MG63 (cell line): ENCODE measurements around the gene CLEC5A. TPM values are rescaled to one million over a fixed set of nuclear protein-coding genes. Genes with fewer than 3 reads are reported as not detected.
"Not testable (repeated sequence)": the region's sequence is repeated elsewhere in the genome, so short reads cannot be mapped to it uniquely, and the experiment has no call there.

ENCODE experiments used
- DNase-seq: peaks from one replicate; pipeline ENCODE4 v3.0.0-alpha.2; 2020
- H3K27me3 ChIP-seq: fragments of 250-450 bp; sonication (Bioruptor Pico); 2 replicates; pipeline ENCODE4 v1.5.1; 2020; ENCODE audit warnings: mild to moderate bottlenecking, moderate library complexity
- H3K36me3 ChIP-seq: fragments of 250-450 bp; sonication (Bioruptor Pico); 2 replicates; pipeline ENCODE4 v1.5.1; 2020; ENCODE audit warnings: mild to moderate bottlenecking, moderate library complexity
- H3K4me3 ChIP-seq: fragments of 250-450 bp; sonication (Bioruptor Pico); 2 replicates; pipeline ENCODE4 v1.5.1; 2020; ENCODE audit warnings: mild to moderate bottlenecking, moderate library complexity
- H3K9me3 ChIP-seq: fragments of 250-450 bp; sonication (Bioruptor Pico); 2 replicates; pipeline ENCODE4 v1.5.1; 2020; ENCODE audit warnings: mild to moderate bottlenecking, moderate library complexity
- total RNA-seq: library from RNA; depleted of rRNA; stranded (reverse); fragments of >200 nt; shearing (Covaris generic); gene quantifications from 2 replicates; pipeline ENCODE4 v1.2.3, GENCODE V29; 2014; ENCODE audit warnings: low replicate concordance

CLEC5A gene
- total RNA-seq, 1 experiment from 2014 or later: not detected

- Histone ChIP-seq H3K9me3 (no peaks in the 10 kb centered on the region), H3K4me3 (no peak overlapping the region), H3K27me3 (no peaks in the 10 kb centered on the region), H3K36me3 (no peaks in the 10 kb centered on the region)
- no peak for DNase-seq
Measured at GRCh38 chr7:141954334-141954733, 7.6 kb upstream of the CLEC5A start.

- H3K9me3 ChIP-seq: no peaks in the 10 kb centered on the region
- H3K27me3 ChIP-seq: no peaks in the 10 kb centered on the region
- H3K36me3 ChIP-seq: no peaks in the 10 kb centered on the region
- DNase-seq: no peak
- no peak overlapping the region for H3K4me3 ChIP-seq
Measured at GRCh38 chr7:141952461-141952860, 5.7 kb upstream of the CLEC5A start.

GRCh38 chr7:141950806-141951205, 4.0 kb upstream of the CLEC5A start:
- DNase-seq: no peak
- no peaks in the 10 kb centered on the region for H3K9me3 ChIP-seq
- H3K27me3 ChIP-seq: no peaks in the 10 kb centered on the region
- no peak overlapping the region for H3K4me3 ChIP-seq
- H3K36me3 ChIP-seq: no peaks in the 10 kb centered on the region

- Histone ChIP-seq H3K36me3 (no peaks in the 10 kb centered on the region), H3K27me3 (no peaks in the 10 kb centered on the region), H3K9me3 (no peaks in the 10 kb centered on the region), H3K4me3 (no peak overlapping the region)
- DNase-seq: no peak
Measured at GRCh38 chr7:141949911-141950310, 3.1 kb upstream of the CLEC5A start.

GRCh38 chr7:141949451-141949850, 2.7 kb upstream of the CLEC5A start:
- DNase-seq: no peak
- no peaks in the 10 kb centered on the region for H3K27me3 ChIP-seq
- no peak overlapping the region for H3K4me3 ChIP-seq
- no peaks in the 10 kb centered on the region for H3K9me3 ChIP-seq
- H3K36me3 ChIP-seq: no peaks in the 10 kb centered on the region

DNA sequence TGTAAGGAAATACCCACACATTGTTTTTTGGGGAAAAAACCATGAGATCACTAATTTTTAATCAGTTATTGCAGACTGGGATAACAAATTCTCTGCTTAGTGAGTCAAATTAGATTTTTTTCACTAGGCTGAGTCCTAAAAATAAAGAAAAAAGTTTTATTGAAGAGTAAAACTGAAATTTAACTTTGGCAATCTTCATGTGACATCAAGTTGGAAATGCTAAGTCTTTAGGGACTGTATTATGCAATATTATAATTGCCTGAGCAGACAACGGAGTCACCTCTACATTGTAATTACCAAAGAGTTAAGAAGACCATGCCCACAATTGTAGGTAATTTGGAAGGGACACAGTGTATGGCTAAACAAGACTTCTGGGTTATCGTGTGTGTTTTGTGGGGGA, 2.2 kb upstream of the CLEC5A start:
- no peak overlapping the region for H3K4me3 ChIP-seq
- H3K9me3 ChIP-seq: no peaks in the 10 kb centered on the region
- H3K36me3 ChIP-seq: no peaks in the 10 kb centered on the region
- no peak for DNase-seq
- H3K27me3 ChIP-seq: no peaks in the 10 kb centered on the region

- Histone ChIP-seq H3K36me3 (no peaks in the 10 kb centered on the region), H3K27me3 (no peaks in the 10 kb centered on the region), H3K4me3 (no peak overlapping the region), H3K9me3 (no peaks in the 10 kb centered on the region)
- no peak for DNase-seq
Measured at GRCh38 chr7:141945356-141945755, 1.4 kb downstream of the CLEC5A start.

GRCh38 chr7:141944811-141945210, 2.0 kb downstream of the CLEC5A start:
- Histone ChIP-seq H3K36me3 (no peaks in the 10 kb centered on the region), H3K4me3 (no peak overlapping the region), H3K9me3 (no peaks in the 10 kb centered on the region), H3K27me3 (no peaks in the 10 kb centered on the region)
- no peak for DNase-seq

DNA sequence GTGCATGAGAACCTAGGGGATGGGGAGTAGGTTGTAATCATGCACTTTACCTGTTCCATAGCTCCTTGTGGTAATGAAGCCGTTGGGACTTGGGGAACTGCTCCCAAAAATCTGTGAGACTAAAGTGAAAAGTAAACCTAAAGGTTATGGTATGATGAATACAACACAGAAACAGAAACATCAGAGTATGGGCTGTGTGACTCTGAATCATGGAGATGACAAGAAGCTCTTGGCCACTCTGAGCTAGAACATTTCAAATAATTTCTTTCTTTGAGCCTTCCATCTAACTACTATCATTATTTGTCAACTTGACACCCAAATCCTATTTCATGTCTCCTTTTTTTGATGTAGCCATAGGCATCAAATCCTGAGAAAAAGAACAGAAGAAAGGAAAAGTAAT, 2.9 kb downstream of the CLEC5A start:
- Histone ChIP-seq H3K36me3 (no peaks in the 10 kb centered on the region), H3K9me3 (no peaks in the 10 kb centered on the region), H3K4me3 (no peak overlapping the region), H3K27me3 (no peaks in the 10 kb centered on the region)
- no peak for DNase-seq

DNA sequence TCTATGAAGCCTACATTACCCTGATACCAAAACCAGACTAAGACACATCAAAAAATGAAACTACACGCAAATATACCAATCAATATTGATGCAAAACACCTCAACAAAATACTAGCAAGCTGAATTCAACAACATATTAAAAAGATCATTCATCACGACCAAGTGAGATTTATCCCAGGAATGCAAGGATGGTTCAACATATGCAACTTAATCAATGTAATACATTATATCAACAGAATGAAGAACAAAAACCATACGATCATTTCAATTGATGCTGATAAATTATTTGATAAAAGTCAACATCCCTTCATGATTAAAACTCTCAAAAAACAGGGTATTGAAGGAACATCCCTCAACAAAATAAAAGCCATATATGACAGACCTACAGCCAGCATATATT, 5.7 kb downstream of the CLEC5A start:
- H3K27me3 ChIP-seq: no peaks in the 10 kb centered on the region
- no peak for DNase-seq
- H3K36me3 ChIP-seq: no peaks in the 10 kb centered on the region
- H3K9me3 ChIP-seq: no peaks in the 10 kb centered on the region
- no peak overlapping the region for H3K4me3 ChIP-seq

GRCh38 chr7:141930211-141930610, 16.6 kb downstream of the CLEC5A start:
- Histone ChIP-seq H3K36me3 (no peaks in the 10 kb centered on the region), H3K27me3 (no peaks in the 10 kb centered on the region), H3K4me3 (no peak overlapping the region), H3K9me3 (no peaks in the 10 kb centered on the region)
- DNase-seq: no peak

- Histone ChIP-seq H3K9me3 (no peaks in the 10 kb centered on the region), H3K27me3 (no peaks in the 10 kb centered on the region), H3K36me3 (no peaks in the 10 kb centered on the region), H3K4me3 (no peak overlapping the region)
- DNase-seq: no peak
Measured at GRCh38 chr7:141928845-141929195, 18.0 kb downstream of the CLEC5A start.

DNA sequence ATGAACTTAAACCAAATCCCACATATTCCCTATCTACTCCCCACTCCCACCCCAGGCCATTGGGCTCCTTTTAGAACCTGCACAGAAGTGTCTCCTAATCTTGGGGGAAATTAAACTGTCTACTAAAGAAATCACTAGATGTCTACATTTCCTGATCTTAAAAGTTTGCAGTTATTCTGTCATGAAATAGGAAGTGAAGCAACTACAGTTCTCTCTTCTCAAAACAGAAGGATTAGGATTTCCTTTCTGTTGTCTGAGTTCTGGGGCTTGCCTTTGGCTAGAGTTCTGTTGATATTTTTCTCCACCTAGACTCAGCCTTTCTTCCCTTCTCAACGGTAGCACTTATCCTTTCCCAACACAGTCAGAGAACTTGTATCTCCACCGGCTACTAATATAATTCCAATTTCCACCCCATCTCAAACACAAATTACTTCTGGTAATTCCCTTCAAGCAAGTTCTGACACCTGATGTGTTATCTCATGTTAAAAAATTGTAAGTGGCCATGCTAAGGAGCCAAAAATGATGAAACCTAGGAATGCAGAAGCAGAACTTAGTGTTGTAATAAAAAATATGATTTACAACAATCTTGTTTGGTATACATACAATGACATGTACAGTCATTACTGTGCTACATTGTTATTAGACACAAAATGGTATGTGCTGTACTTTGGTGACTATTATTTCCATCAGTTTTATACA, 18.5 kb downstream of the CLEC5A start:
- H3K36me3 ChIP-seq: no peaks in the 10 kb centered on the region
- DNase-seq: no peak
- no peak overlapping the region for H3K4me3 ChIP-seq
- H3K9me3 ChIP-seq: no peaks in the 10 kb centered on the region
- no peaks in the 10 kb centered on the region for H3K27me3 ChIP-seq

GRCh38 chr7:141920281-141920680, 26.5 kb downstream of the CLEC5A start:
- Histone ChIP-seq H3K9me3 (no peaks in the 10 kb centered on the region), H3K4me3 (no peak overlapping the region), H3K36me3 (no peaks in the 10 kb centered on the region), H3K27me3 (no peaks in the 10 kb centered on the region)
- DNase-seq: no peak

GRCh38 chr7:141916099-141916498, 30.7 kb downstream of the CLEC5A start, which contains the start of gene OR9A4:
Gene OR9A4, plus strand, starts transcription at chr7:141916399. Its CDS starts 2,477 bp downstream, at chr7:141918876.
- no peak within 1 kb of the TSS for H3K4me3 ChIP-seq
- DNase-seq: no peak

DNA sequence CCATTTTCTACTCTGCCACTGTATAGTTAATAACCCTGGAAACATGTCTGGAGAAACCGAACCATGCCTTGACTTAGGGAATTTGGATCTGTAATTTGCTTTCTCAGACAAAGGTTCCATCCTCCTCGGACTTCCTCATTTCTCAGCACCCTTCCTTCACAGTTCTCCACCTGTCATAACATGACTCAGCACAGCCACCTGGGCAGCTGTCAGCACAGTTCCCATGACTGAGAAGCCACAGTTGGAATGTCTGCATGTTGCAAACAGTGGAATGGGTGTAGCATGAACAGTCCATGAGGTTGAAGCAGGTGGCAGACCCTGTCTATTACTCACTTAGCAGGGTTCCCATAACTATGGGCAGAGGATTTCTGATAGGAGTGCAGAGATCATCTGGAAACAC, 31.2 kb downstream of the CLEC5A start:
- no peak for DNase-seq
- H3K4me3 ChIP-seq: no peak overlapping the region
- no peaks in the 10 kb centered on the region for H3K36me3 ChIP-seq
- H3K9me3 ChIP-seq: no peaks in the 10 kb centered on the region
- H3K27me3 ChIP-seq: no peaks in the 10 kb centered on the region

More at GRCh38 chr7:141916099-141916498, 30.7 kb downstream of the CLEC5A start, which contains the start of gene OR9A4:
- Histone ChIP-seq H3K36me3 (no peaks in the 10 kb centered on the region), H3K27me3 (no peaks in the 10 kb centered on the region), H3K9me3 (no peaks in the 10 kb centered on the region)

- DNase-seq: no peak
- Histone ChIP-seq H3K4me3 (no peak overlapping the region), H3K36me3 (no peaks in the 10 kb centered on the region), H3K27me3 (no peaks in the 10 kb centered on the region), H3K9me3 (no peaks in the 10 kb centered on the region)
Measured at GRCh38 chr7:141911391-141911790, 35.4 kb downstream of the CLEC5A start.

DNA sequence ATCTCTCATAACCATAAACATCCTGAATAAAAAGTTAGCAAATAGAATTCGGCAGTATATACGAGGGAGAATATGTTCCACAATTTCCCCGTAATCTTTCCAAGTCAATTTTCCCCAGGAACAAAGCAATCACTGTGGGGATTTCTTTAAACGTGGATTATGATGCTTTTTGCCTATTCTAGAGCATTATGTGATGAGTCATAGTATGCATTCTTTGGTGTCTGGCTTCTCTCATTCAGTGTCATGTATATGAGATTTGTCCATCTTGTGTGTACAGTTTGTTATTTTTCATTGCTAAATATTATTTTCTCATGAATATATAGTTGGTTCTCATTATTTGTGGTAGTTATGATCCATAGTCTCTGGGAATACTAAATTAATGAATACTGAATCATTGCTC, 40.5 kb downstream of the CLEC5A start:
- no peaks in the 10 kb centered on the region for H3K27me3 ChIP-seq
- no peak for DNase-seq
- no peaks in the 10 kb centered on the region for H3K9me3 ChIP-seq
- H3K36me3 ChIP-seq: no peaks in the 10 kb centered on the region
- H3K4me3 ChIP-seq: no peak overlapping the region

- not testable (repeated sequence) for H3K9me3 ChIP-seq, H3K27me3 ChIP-seq
Measured at GRCh38 chr7:141899366-141899765, 47.4 kb downstream of the CLEC5A start.

More at GRCh38 chr7:141899366-141899765, 47.4 kb downstream of the CLEC5A start:
- not testable (repeated sequence) for H3K4me3 ChIP-seq, DNase-seq, H3K36me3 ChIP-seq
